ENCODE results near the gene KIZ. TPM values are rescaled to one million over a fixed set of nuclear protein-coding genes. Genes with fewer than 3 reads are reported as not detected.

The KIZ gene
- total RNA-seq, 1 experiment from 2014 or later, result 43.6 TPM

DNA sequence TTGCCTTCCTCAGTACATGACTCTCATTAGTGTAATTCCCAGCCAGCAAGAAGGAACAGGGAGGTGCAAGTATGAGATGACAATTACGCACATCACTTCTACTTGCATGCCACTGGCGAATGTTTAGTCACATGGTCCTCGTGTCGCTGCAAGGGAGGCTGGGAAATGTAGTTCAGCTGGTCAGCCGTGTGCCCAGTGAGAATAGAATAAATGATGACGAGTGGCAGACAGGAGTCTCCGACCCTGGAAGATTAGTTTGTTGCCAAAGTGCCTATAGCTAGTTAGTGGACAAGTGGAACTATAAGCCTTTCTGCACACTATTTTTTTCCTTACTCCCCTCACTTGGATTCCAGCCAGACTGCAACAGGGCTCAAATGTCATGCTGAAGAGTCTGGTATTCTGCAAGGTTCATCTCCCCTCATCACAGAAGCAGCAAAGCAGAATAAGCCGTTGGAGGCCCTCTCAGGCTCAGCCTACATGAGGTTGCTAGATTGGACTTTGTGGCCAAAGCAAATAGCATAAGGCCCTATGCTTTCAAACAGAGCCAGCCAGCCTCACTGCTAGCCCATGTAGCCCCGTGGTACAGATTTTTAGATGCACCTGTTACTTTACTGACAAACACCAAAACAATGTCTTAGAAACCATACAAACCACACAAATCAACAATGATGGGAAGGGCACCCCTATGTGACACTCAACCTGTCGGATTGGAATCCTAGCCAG lies 29.4 kb upstream of the KIZ start (continued):
- TF ChIP-seq NR3C1 (CRISPR knock-in tag; conservative IDR thresholded peaks at IDR 0.05; ENCODE audit: low read depth) (no peak), E2F5 (CRISPR knock-in tag; IDR thresholded peaks at IDR 0.05) (no peak), JAZF1 (CRISPR knock-in tag; IDR thresholded peaks at IDR 0.05) (no peak), CTCF (IDR thresholded peaks at IDR 0.05) (no peak), FOXK1 (CRISPR knock-in tag; IDR thresholded peaks at IDR 0.05) (0 out of 2 replicates have a peak, but pooled peaks have one; percentile 22), ATF1 (CRISPR knock-in tag; IDR thresholded peaks at IDR 0.05) (no peak), MLX (CRISPR knock-in tag; IDR thresholded peaks at IDR 0.05) (no peak), CDX4 (CRISPR knock-in tag; IDR thresholded peaks at IDR 0.05; ENCODE audit: borderline replicate concordance) (no peak), MXD4 (CRISPR knock-in tag; IDR thresholded peaks at IDR 0.05; ENCODE audit: borderline replicate concordance) (no peak), ZNF425 (CRISPR knock-in tag; conservative IDR thresholded peaks at IDR 0.05) (no peak), MAX (CRISPR knock-in tag; IDR thresholded peaks at IDR 0.05) (peak; percentile 32; the same call in 1 of the 2 replicates)
- TF ChIP-seq, protein P1, sequence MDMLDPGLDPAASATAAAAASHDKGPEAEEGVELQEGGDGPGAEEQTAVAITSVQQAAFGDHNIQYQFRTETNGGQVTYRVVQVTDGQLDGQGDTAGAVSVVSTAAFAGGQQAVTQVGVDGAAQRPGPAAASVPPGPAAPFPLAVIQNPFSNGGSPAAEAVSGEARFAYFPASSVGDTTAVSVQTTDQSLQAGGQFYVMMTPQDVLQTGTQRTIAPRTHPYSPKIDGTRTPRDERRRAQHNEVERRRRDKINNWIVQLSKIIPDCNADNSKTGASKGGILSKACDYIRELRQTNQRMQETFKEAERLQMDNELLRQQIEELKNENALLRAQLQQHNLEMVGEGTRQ (CRISPR knock-in tag; IDR thresholded peaks at IDR 0.05), result peak; percentile 96
- TF ChIP-seq, protein P2, sequence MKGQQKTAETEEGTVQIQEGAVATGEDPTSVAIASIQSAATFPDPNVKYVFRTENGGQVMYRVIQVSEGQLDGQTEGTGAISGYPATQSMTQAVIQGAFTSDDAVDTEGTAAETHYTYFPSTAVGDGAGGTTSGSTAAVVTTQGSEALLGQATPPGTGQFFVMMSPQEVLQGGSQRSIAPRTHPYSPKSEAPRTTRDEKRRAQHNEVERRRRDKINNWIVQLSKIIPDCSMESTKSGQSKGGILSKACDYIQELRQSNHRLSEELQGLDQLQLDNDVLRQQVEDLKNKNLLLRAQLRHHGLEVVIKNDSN (CRISPR knock-in tag; IDR thresholded peaks at IDR 0.05), result peak; percentile 95

DNA sequence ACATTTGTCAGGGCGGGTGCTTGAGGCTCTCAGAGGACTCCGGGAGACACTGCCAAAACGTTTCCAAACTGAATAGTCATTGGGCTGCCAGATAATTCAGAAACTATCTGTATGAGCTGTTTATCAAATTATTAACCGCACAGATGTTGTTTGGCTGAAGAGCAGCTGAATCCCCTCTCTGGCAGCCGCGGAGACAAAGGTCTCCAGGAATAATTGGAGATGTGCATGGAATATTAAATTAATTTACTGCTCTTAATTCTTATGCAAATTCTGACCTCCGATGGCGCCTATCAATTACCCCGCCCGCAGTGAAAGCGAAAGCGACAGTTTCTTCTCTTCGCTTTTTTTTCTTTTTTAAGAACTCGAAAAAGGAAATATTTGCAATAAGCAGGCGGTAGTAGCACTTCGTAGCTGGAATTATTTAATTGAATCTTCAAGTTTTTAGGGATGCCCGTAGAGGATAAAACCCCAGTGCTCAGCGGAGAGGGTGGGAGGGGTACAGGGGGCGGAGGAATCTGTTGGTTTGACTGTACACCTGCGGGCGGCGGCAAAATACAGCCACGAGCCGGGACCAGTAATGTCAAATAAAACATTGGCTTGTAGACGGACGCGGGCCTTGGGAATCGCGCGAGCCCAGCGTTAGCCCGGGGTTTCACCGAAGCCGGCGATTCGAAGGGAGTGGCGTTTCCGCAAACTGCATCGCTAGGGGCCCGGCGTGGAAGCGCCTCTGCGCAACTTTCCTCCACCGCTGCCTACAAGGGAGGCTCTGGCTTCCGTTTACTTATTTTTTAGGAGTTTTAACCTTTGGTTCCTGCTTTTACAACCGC lies 25.9 kb upstream of the KIZ start:
- Mint-ChIP-seq H3K4me3 (peak overlapping the region; percentile 87), H3K36me3 (no peaks in the 10 kb centered on the region), H3K27ac (peak overlapping the region; percentile 95), H3K4me1 (peaks cover 55% of the 10 kb centered on the region), H3K9me3 (no peaks in the 10 kb centered on the region), H3K27me3 (ENCODE audit: low read depth) (peaks cover 85% of the 10 kb centered on the region)
- POLR2A ChIA-PET, result interaction anchor here (0.7 to 1.5 kb wide), 4 partner anchors 26 to 180 kb away, joined by 3 to 9 read pairs (median 4); partner anchors contain the start of gene KIZ
- CTCF ChIA-PET, result interaction anchor here (1.0 to 3.8 kb wide), 10 partner anchors 10 to 406 kb away, joined by 3 to 31 read pairs (median 10); partner anchors contain the start of gene KIZ
- DNase-seq (ENCODE audit: low spot score), result peak; percentile 60
- TF ChIP-seq SOX15 (CRISPR knock-in tag; IDR thresholded peaks at IDR 0.05), result no peak
- ATAC-seq, result no peak
